HG03457 (cell line): ENCODE measurements around the gene PBX3.

ENCODE experiments used
- ATAC-seq: cut with Tn5 transposase; IDR thresholded peaks from one replicate; pipeline ENCODE4 v1.9.1; 2021; ENCODE audit warnings: moderate number of reproducible peaks; ENCODE audit not compliant: unreplicated experiment

PBX3 gene

GRCh38 chr9:125990186-125990792, 243.1 kb downstream of the PBX3 start:
- ATAC-seq: no peak

GRCh38 chr9:125990793-125991220, 243.6 kb downstream of the PBX3 start:
- ATAC-seq: no peak

GRCh38 chr9:125991886-125992529, 244.8 kb downstream of the PBX3 start:
- no peak for ATAC-seq

GRCh38 chr9:125992557-125992956, 245.4 kb downstream of the PBX3 start:
- no peak for ATAC-seq

- no peak for ATAC-seq
These were observed 246.3 kb downstream of the PBX3 start for GRCh38 chr9:125993466-125993865.

GRCh38 chr9:125994066-125994943, 247.1 kb downstream of the PBX3 start:
- ATAC-seq: no peak

GRCh38 chr9:125995006-125995405, 247.8 kb downstream of the PBX3 start:
- no peak for ATAC-seq

- no peak for ATAC-seq
These were observed 248.5 kb downstream of the PBX3 start for GRCh38 chr9:125995706-125996105.

- ATAC-seq: no peak
These were observed 249.6 kb downstream of the PBX3 start for GRCh38 chr9:125996791-125997190.

- no peak for ATAC-seq
These were observed 250.1 kb downstream of the PBX3 start for GRCh38 chr9:125997196-125997823.

- ATAC-seq: no peak
These were observed 251.8 kb downstream of the PBX3 start for GRCh38 chr9:125998837-125999503.

GRCh38 chr9:125999504-125999881, 252.3 kb downstream of the PBX3 start:
- ATAC-seq: no peak

GRCh38 chr9:126000256-126000655, 253.1 kb downstream of the PBX3 start:
- no peak for ATAC-seq

GRCh38 chr9:126000731-126001580, 253.8 kb downstream of the PBX3 start:
- ATAC-seq: no peak

- no peak for ATAC-seq
These were observed 254.5 kb downstream of the PBX3 start for GRCh38 chr9:126001581-126002225.

GRCh38 chr9:126002476-126003350, 255.5 kb downstream of the PBX3 start:
- ATAC-seq: no peak

GRCh38 chr9:126009047-126009446, 261.9 kb downstream of the PBX3 start:
- no peak for ATAC-seq

- ATAC-seq: no peak
These were observed 267.6 kb downstream of the PBX3 start for GRCh38 chr9:126014726-126015125.
